Skeletal muscle tissue (tissue), 4 donors: ENCODE data around the gene WNT2B. TPM values are rescaled to one million over a fixed set of nuclear protein-coding genes. Genes with fewer than 3 reads are reported as not detected.

ENCODE experiments used
- H3K27ac ChIP-seq: one replicate; pipeline ENCODE4 v1.7.0; 2013; ENCODE audit warnings: mild to moderate bottlenecking, low read depth, low read length, inconsistent platforms
- H3K27me3 ChIP-seq, 3 donors: one replicate each; pipeline ENCODE4 v1.7.0; 2013; ENCODE audit warnings: low read length in 3 of 3; ENCODE audit not compliant: control insufficient read depth in 3 of 3, insufficient read depth in 3 of 3
- H3K36me3 ChIP-seq, 3 donors: one replicate each; pipeline ENCODE4 v1.7.0; 2013; ENCODE audit warnings: low read length in 3 of 3; ENCODE audit not compliant: control insufficient read depth in 3 of 3, insufficient read depth in 3 of 3
- H3K4me1 ChIP-seq, 3 donors: one replicate each; pipeline ENCODE4 v1.7.0; 2013; ENCODE audit warnings: low read length in 3 of 3, mild to moderate bottlenecking in 3 of 3; ENCODE audit not compliant: control insufficient read depth in 3 of 3, insufficient read depth in 3 of 3
- H3K4me3 ChIP-seq, 3 donors: one replicate each; pipeline ENCODE4 v1.7.0; 2013; ENCODE audit warnings: low read length in 3 of 3
- H3K9ac ChIP-seq, 3 donors: one replicate each; pipeline ENCODE4 v1.7.0; 2013; ENCODE audit warnings: low read length in 3 of 3, mild to moderate bottlenecking in 3 of 3, moderate library complexity in 2 of 3, low read depth in 1 of 3
- H3K9me3 ChIP-seq, 3 donors: one replicate each; pipeline ENCODE4 v1.7.0; 2013; ENCODE audit warnings: low read length in 3 of 3; ENCODE audit not compliant: control insufficient read depth in 3 of 3
- total RNA-seq: library from RNA; depleted of rRNA; stranded (reverse); fragments of >200 nt; gene quantifications from one replicate; pipeline ENCODE4 v1.2.3, GENCODE V29; 2014
- donor health status: Osteomylitis.

WNT2B gene
- total RNA-seq, 1 donor from 2014 or later, result 6.3 TPM

DNA sequence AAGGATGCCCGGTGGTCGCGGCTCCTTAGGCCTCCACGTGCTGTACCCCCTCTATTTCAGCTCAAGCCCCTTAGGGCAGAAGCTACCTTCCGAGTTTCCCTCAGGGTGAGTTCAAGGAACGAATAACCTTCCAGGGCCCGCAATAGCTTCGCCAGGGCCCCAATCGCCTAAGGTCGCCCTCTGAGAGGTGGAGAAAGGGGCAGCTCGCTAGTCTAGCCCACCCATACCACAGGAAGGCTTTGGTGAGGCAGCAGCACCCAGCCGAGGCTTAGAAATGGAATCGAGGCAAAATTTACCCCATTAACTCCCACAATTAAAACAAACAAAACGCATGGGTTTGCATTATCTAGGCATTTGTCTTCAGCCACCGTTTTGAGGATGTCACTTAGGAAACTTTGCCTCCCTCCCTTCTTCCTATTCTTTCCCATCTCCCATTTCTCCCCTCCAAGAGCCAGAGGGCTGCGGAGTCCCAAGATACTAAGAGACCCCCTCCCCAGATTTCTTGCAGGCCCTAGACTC lies 954 bp downstream of the WNT2B start:
- Histone ChIP-seq H3K9me3 (no peaks in the 10 kb centered on the region), H3K9ac (no peak overlapping the region), H3K27me3 (peaks cover 33 to 53% (median 43%) of the 10 kb centered on the region in 3 donors), H3K4me3 (no peak overlapping the region), H3K27ac (no peak overlapping the region), H3K36me3 (no peaks in the 10 kb centered on the region), H3K4me1 (peaks cover 9 to 13% (median 9%) of the 10 kb centered on the region in 3 donors)

DNA sequence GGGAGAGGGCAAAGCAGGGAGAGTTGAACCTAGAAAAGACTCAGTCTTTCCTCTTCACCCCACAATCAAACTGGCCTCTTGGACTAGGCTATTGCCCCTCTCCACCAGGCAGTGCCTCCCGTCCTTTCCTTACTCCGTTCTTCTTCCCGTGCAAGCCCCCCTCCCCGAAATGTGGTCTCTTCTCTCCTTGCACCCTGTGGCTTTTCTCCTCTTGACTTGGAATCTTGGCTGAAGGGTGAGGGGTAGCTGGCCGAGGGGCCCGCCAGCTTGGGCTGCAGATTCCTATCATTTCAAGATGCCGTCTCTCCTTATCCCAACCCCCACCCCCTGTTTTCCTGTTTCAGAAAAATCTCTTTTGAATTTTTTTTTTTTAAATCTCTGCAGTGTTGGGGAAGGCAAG lies 1.6 kb downstream of the WNT2B start:
- Histone ChIP-seq H3K4me1 (peaks cover 9 to 14% (median 9%) of the 10 kb centered on the region in 3 donors), H3K27ac (no peak overlapping the region), H3K4me3 (no peak overlapping the region), H3K36me3 (no peaks in the 10 kb centered on the region), H3K9me3 (no peaks in the 10 kb centered on the region), H3K9ac (no peak overlapping the region), H3K27me3 (peaks cover 33 to 48% (median 37%) of the 10 kb centered on the region in 3 donors)

DNA sequence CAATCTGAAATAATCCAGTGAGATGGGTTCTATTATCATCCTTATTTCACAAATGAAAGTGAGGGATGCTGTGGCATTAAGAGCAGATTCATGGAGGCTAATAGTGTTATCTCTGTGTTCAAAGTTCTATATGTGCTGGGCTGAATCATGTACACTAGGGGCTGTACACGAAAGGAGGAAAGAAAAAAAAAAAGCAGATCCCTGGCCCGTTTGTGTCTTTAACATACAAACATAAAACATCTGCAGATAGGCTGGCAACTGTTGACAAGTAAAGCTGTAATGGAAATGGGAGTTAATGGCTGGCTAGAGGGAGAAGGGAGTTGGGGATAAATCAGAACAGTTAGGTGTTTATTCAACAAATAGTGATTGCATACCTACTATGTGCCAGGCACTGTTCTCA lies 3.1 kb downstream of the WNT2B start:
- Histone ChIP-seq H3K9me3 (no peaks in the 10 kb centered on the region), H3K36me3 (no peaks in the 10 kb centered on the region), H3K27ac (no peak overlapping the region), H3K4me1 (peaks cover 9 to 18% (median 9%) of the 10 kb centered on the region in 3 donors), H3K4me3 (no peak overlapping the region), H3K27me3 (peaks cover 28 to 39% (median 33%) of the 10 kb centered on the region in 3 donors), H3K9ac (no peak overlapping the region)

DNA sequence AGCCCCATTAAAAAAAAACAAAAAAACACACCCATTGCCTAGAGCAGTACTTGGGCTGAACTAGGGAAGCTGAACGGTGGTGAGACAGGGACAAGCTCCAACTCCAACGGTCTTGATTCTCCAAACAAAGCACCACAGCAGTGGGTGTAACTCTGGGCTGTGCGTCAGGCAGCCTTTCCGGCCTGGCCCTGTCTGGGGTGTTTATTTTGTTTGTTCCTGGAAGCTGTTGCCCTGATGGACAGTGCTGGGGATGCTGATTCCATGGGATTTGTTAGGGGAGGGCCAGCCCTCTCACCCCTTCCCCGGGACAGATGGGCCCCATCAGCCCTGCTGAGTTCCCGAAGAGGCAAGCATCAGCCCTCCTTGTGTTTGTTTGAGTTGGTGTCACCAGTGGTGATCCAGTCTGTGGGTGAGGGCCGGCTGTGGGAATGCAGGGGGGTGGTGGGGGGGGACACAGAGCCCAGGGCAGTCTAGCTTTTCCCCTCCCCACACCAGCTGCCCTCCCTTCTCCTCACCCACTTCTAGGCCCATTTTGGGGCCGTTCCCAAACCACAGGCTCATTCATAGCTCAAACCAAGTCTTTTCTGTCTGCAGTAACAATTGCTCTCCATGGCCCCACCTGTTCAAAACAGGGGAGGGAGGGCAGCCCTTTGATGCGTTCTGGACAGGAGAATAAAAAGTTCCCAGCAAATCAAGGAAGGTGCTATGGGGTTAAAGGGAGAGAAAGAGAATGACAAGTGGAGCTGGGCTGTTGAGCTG lies 4.5 kb downstream of the WNT2B start:
- no peak overlapping the region for H3K4me3 ChIP-seq
- H3K9ac ChIP-seq, result no peak overlapping the region
- H3K9me3 ChIP-seq, result no peaks in the 10 kb centered on the region
- H3K4me1 ChIP-seq, result peaks cover 2 to 13% (median 4%) of the 10 kb centered on the region in 3 donors
- H3K27me3 ChIP-seq, result peaks cover 14 to 26% (median 25%) of the 10 kb centered on the region in 3 donors
- no peak overlapping the region for H3K27ac ChIP-seq
- peaks cover 0 to 2% (median 0%) of the 10 kb centered on the region in 3 donors for H3K36me3 ChIP-seq

DNA sequence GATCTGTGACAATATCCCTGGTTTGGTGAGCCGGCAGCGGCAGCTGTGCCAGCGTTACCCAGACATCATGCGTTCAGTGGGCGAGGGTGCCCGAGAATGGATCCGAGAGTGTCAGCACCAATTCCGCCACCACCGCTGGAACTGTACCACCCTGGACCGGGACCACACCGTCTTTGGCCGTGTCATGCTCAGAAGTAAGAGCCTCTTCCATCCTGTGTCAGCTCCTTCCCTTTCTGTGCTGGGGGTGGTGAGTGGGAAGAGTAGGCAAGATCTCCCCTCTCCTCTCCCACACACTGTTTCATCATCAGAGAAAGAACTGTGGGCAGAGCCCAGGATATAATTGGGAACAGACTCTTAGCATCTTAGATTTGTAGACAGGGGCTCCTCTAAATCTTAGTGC lies 6.1 kb downstream of the WNT2B start:
- H3K4me1 ChIP-seq, result peaks cover 0 to 5% (median 0%) of the 10 kb centered on the region in 3 donors

DNA sequence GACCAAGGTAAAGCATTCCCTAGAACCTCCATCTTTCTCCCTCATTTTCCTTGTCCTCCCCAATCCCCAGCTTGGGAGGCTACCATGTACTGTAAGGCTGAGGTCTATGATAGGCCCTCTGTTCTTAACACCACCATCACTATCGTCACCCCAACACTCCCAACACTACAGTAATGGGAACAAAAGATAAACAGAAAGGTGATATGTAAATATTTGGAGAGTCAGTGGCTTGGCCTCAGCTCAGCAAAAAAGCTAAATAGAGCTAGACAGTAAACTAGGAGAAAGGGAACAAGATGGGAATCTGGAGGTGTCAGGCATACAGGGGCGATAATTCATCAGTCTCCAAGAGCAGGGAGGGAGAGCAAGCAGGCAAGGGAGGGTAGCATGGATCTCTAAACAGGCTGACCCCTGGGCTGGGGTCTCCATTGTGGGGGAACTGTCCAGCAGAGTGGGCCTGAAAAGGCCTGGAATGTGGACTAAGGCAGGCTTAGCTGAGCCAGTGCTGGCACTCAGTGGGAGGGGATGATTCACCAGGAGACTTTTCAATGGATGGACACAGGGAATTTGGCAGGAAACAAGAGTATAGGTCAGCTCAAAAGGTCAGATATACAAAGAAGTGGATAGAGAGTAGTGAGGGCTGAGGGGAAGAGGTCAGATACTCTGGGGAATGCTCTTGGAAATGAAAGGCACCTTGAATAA lies 6.7 kb downstream of the WNT2B start:
- H3K4me1 ChIP-seq, result peaks cover 0 to 5% (median 0%) of the 10 kb centered on the region in 3 donors
- peaks cover 0 to 2% (median 0%) of the 10 kb centered on the region in 3 donors for H3K36me3 ChIP-seq
- no peak overlapping the region for H3K4me3 ChIP-seq
- peaks cover 0 to 4% (median 4%) of the 10 kb centered on the region in 3 donors for H3K27me3 ChIP-seq
- no peaks in the 10 kb centered on the region for H3K9me3 ChIP-seq
- H3K27ac ChIP-seq, result no peak overlapping the region
- no peak overlapping the region for H3K9ac ChIP-seq

More for the DNA sequence above, 6.1 kb downstream of the WNT2B start:
- Histone ChIP-seq H3K9ac (no peak overlapping the region), H3K4me3 (no peak overlapping the region), H3K9me3 (no peaks in the 10 kb centered on the region), H3K27ac (no peak overlapping the region), H3K36me3 (peaks cover 0 to 2% (median 0%) of the 10 kb centered on the region in 3 donors), H3K27me3 (peaks cover 0 to 10% (median 9%) of the 10 kb centered on the region in 3 donors)

DNA sequence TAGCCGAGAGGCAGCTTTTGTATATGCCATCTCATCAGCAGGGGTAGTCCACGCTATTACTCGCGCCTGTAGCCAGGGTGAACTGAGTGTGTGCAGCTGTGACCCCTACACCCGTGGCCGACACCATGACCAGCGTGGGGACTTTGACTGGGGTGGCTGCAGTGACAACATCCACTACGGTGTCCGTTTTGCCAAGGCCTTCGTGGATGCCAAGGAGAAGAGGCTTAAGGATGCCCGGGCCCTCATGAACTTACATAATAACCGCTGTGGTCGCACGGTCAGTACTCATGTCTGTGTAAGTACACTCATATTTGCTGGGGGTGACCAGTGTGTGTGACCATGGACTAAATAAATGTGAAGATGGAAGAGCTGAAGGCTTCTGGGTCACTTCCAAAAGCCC lies 7.4 kb downstream of the WNT2B start:
- peaks cover 0 to 5% (median 0%) of the 10 kb centered on the region in 3 donors for H3K4me1 ChIP-seq
- no peak overlapping the region for H3K4me3 ChIP-seq
- peaks cover 0 to 4% (median 4%) of the 10 kb centered on the region in 3 donors for H3K27me3 ChIP-seq
- H3K36me3 ChIP-seq, result peaks cover 0 to 2% (median 0%) of the 10 kb centered on the region in 3 donors
- H3K27ac ChIP-seq, result no peak overlapping the region
- H3K9me3 ChIP-seq, result no peaks in the 10 kb centered on the region
- H3K9ac ChIP-seq, result no peak overlapping the region

DNA sequence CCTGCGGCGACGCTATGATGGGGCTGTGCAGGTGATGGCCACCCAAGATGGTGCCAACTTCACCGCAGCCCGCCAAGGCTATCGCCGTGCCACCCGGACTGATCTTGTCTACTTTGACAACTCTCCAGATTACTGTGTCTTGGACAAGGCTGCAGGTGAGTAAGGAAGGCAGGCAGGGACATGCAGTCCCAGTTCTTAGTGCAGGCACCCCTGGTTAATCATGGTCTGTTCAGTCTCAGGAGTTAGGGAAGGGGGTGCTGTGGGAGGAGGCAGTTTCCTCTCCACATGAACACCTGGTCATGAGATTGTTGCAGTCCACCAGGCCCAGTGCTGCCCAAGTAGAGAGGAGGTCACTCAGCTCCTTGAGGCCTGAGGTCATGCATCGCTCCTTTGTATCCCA lies 8.5 kb downstream of the WNT2B start:
- no peak overlapping the region for H3K27ac ChIP-seq

DNA sequence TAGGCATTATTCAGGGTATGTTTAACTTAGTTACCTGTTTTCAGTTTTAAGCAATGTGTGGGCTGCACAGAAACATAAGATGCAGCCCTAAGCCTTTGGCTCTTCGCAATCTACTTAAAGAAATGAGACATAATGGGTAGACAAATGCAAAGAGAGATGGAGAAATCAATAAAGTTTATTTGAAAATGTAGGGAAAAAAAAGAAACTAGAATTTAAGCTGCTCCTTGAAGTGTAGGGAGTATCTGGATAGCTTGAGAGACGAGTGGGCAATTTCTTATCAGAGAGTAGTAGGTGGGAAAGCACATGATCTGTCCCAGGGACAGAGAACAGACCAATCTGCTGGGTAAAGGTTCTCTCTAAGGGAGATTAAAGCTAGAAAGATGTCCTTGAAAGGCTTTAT lies 8.9 kb downstream of the WNT2B start:
- Histone ChIP-seq H3K4me1 (peaks cover 0 to 5% (median 0%) of the 10 kb centered on the region in 3 donors), H3K27me3 (no peaks in the 10 kb centered on the region), H3K9me3 (no peaks in the 10 kb centered on the region), H3K4me3 (no peak overlapping the region), H3K9ac (no peak overlapping the region), H3K36me3 (peaks cover 0 to 2% (median 0%) of the 10 kb centered on the region in 3 donors), H3K27ac (no peak overlapping the region)

More for the DNA sequence above, 8.5 kb downstream of the WNT2B start:
- H3K9me3 ChIP-seq, result no peaks in the 10 kb centered on the region
- peaks cover 0 to 3% (median 0%) of the 10 kb centered on the region in 3 donors for H3K27me3 ChIP-seq
- H3K4me1 ChIP-seq, result peaks cover 0 to 5% (median 0%) of the 10 kb centered on the region in 3 donors
- no peak overlapping the region for H3K9ac ChIP-seq
- H3K4me3 ChIP-seq, result no peak overlapping the region
- H3K36me3 ChIP-seq, result peaks cover 0 to 2% (median 0%) of the 10 kb centered on the region in 3 donors
